ENCODE results near the gene FHIT. TPM values are rescaled to one million over a fixed set of nuclear protein-coding genes. Genes with fewer than 3 reads are reported as not detected.

The FHIT gene
- total and polyA plus RNA-seq, 10 of the 15 experiments (the other 5 are each of a cell fraction or from before 2014, with no cell fraction given): 4.2 to 14.9 (median 9.4) TPM

GRCh38 chr3:59866076-59866475 is 1385.2 kb downstream of the FHIT start:
- SMC1A ChIA-PET (ENCODE audit: uncharacterized antibody, unreplicated experiment): no interaction called here
- intact Hi-C loops (cut with micrococcal nuclease; ENCODE audit: unreplicated experiment): no loop called here
- no peaks in the 10 kb centered on the region; the same call in 2 of the 3 replicates for H3K9me3 ChIP-seq (replicated peaks; ENCODE audit: control insufficient read depth, insufficient read depth, low read length)
- TF ChIP-seq PKNOX1 (IDR thresholded peaks at IDR 0.05) (no peak), EZH2 (IDR thresholded peaks at IDR 0.05; ENCODE audit: borderline replicate concordance, control insufficient read depth, low read depth, low read length) (no peak), ZNF274 (IDR thresholded peaks at IDR 0.05; ENCODE audit: insufficient read depth, insufficient read length) (no peak), MYB (IDR thresholded peaks at IDR 0.05; ENCODE audit: borderline replicate concordance, low read depth, low read length) (no peak), SUZ12 (IDR thresholded peaks at IDR 0.05; ENCODE audit: unreplicated experiment) (no peak), SMC3 (IDR thresholded peaks at IDR 0.05; ENCODE audit: borderline replicate concordance, low read length) (no peak), SKIL (IDR thresholded peaks at IDR 0.05; ENCODE audit: low read depth, poor library complexity, severe bottlenecking) (no peak), ZNF687 (IDR thresholded peaks at IDR 0.05) (no peak), BRCA1 (IDR thresholded peaks at IDR 0.05; ENCODE audit: low read depth, low read length) (no peak), IRF5 (IDR thresholded peaks at IDR 0.05; ENCODE audit: borderline replicate concordance) (no peak), PML (IDR thresholded peaks at IDR 0.05; ENCODE audit: low read length) (no peak), GABPA (IDR thresholded peaks at IDR 0.05; ENCODE audit: low read depth) (no peak), MTA3 (IDR thresholded peaks at IDR 0.05; ENCODE audit: borderline replicate concordance, low read length) (no peak), ZNF207 (IDR thresholded peaks at IDR 0.05; ENCODE audit: borderline replicate concordance) (no peak), IRF3 (IDR thresholded peaks at IDR 0.05) (no peak), POU2F2 (IDR thresholded peaks at IDR 0.05; ENCODE audit: borderline replicate concordance, low read depth, low read length) (no peak)

More at GRCh38 chr3:59866076-59866475, 1385.2 kb downstream of the FHIT start:
- Histone ChIP-seq H3K36me3 (ENCODE audit: control insufficient read depth in 2 of 2, insufficient read depth in 2 of 2, low read length in 1 of 2) (no peaks in the 10 kb centered on the region), H3K79me2 (ENCODE audit: control insufficient read depth, insufficient read depth, low read length) (no peaks in the 10 kb centered on the region), H4K20me1 (ENCODE audit: control insufficient read depth, insufficient read depth) (no peaks in the 10 kb centered on the region), H3K4me3 (no peak overlapping the region), H3K4me1 (ENCODE audit: control insufficient read depth, insufficient read depth, low read length) (no peaks in the 10 kb centered on the region), H3K27ac (ENCODE audit: control insufficient read depth, insufficient read depth) (no peak overlapping the region), H2AFZ (ENCODE audit: control insufficient read depth, low read depth, low read length) (no peak overlapping the region), H3K4me2 (ENCODE audit: control insufficient read depth, insufficient read depth) (no peak overlapping the region), H3K27me3 (replicated peaks in 1 of 2; ENCODE audit: control insufficient read depth in 2 of 2, insufficient read depth in 2 of 2, low read length in 1 of 2) (no peaks in the 10 kb centered on the region; a peak in 1 of 4 replicates), H3K9ac (ENCODE audit: control insufficient read depth, insufficient read depth, low read length) (no peak overlapping the region)
- DNase-seq (ENCODE audit: low read depth, low spot score) (no peak), ATAC-seq (no peak), FAIRE-seq (no peak)
- RAD21 ChIA-PET (ENCODE audit: unreplicated experiment): no interaction called here
- CTCF ChIA-PET: no interaction called here
- POLR2A ChIA-PET: no interaction called here
- 17% methylated on average over 5 of the region's 5 CpGs for WGBS (ENCODE audit: insufficient coverage, insufficient replicate concordance, low lambda C conversion rate, missing lambda C conversion rate)
- no TSS peak for BruUV-seq (replicated peaks)
- in situ Hi-C loops (cut with MboI): loop anchor here (10.0 kb wide), 1 partner anchor 551 kb away; no protein-coding TSS in a partner anchor
